Measurements from ENCODE around the gene ASB13. TPM values are rescaled to one million over a fixed set of nuclear protein-coding genes. Genes with fewer than 3 reads are reported as not detected.

The ASB13 gene, protein sequence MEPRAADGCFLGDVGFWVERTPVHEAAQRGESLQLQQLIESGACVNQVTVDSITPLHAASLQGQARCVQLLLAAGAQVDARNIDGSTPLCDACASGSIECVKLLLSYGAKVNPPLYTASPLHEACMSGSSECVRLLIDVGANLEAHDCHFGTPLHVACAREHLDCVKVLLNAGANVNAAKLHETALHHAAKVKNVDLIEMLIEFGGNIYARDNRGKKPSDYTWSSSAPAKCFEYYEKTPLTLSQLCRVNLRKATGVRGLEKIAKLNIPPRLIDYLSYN
- polyA plus RNA-seq (2012; ENCODE audit: insufficient read depth, insufficient read length, low read depth), result 22.8 TPM

GRCh38 chr10:5666008-5666840 is at the start of gene ASB13:
ASB13 (minus strand) TSS chr10:5666595; CDS start chr10:5666551, 44 bp downstream.
- no peak for TF ChIP-seq CTCF (IDR thresholded peaks at IDR 0.05; ENCODE audit: low read depth, low read length)
- DNase-seq, result peak; percentile 79

GRCh38 chr10:5711642-5712041 is 45.2 kb upstream of the ASB13 start:
- TF ChIP-seq CTCF (IDR thresholded peaks at IDR 0.05; ENCODE audit: low read depth, low read length), result no peak
- no peaks in the 10 kb centered on the region for H3K36me3 ChIP-seq
- H3K4me3 ChIP-seq (ENCODE audit: low read depth, low read length), result no peak overlapping the region
- DNase-seq, result no peak
- no peaks in the 10 kb centered on the region for H3K4me1 ChIP-seq
- no peaks in the 10 kb centered on the region for H3K27me3 ChIP-seq
- H3K9me3 ChIP-seq, result no peaks in the 10 kb centered on the region

More at GRCh38 chr10:5666008-5666840, at the start of gene ASB13:
- H3K27me3 ChIP-seq, result no peaks in the 10 kb centered on the region
- H3K36me3 ChIP-seq, result no peaks in the 10 kb centered on the region
- peak within 1 kb of the TSS; percentile 72 for H3K4me3 ChIP-seq (ENCODE audit: low read depth, low read length)
- H3K4me1 ChIP-seq, result no peaks in the 10 kb centered on the region
- no peaks in the 10 kb centered on the region for H3K9me3 ChIP-seq

GRCh38 chr10:5710859-5711258 is 44.5 kb upstream of the ASB13 start:
- no peak for DNase-seq
- H3K27me3 ChIP-seq, result no peaks in the 10 kb centered on the region
- no peak for TF ChIP-seq CTCF (IDR thresholded peaks at IDR 0.05; ENCODE audit: low read depth, low read length)
- no peaks in the 10 kb centered on the region for H3K4me1 ChIP-seq
- H3K9me3 ChIP-seq, result no peaks in the 10 kb centered on the region
- no peaks in the 10 kb centered on the region for H3K36me3 ChIP-seq
- no peak overlapping the region for H3K4me3 ChIP-seq (ENCODE audit: low read depth, low read length)

- TF ChIP-seq CTCF (IDR thresholded peaks at IDR 0.05; ENCODE audit: low read depth, low read length), result no peak
- H3K4me3 ChIP-seq (ENCODE audit: low read depth, low read length), result no peak overlapping the region
- H3K4me1 ChIP-seq, result no peaks in the 10 kb centered on the region
- H3K9me3 ChIP-seq, result no peaks in the 10 kb centered on the region
- DNase-seq, result no peak
- H3K36me3 ChIP-seq, result no peaks in the 10 kb centered on the region
- H3K27me3 ChIP-seq, result no peaks in the 10 kb centered on the region
Measured at GRCh38 chr10:5709865-5710264, 43.5 kb upstream of the ASB13 start.

GRCh38 chr10:5708356-5708755 is 42.0 kb upstream of the ASB13 start:
- Histone ChIP-seq H3K4me3 (ENCODE audit: low read depth, low read length) (no peak overlapping the region), H3K36me3 (no peaks in the 10 kb centered on the region), H3K4me1 (no peaks in the 10 kb centered on the region), H3K27me3 (no peaks in the 10 kb centered on the region), H3K9me3 (no peaks in the 10 kb centered on the region)
- no peak for TF ChIP-seq CTCF (IDR thresholded peaks at IDR 0.05; ENCODE audit: low read depth, low read length)
- no peak for DNase-seq

DNA sequence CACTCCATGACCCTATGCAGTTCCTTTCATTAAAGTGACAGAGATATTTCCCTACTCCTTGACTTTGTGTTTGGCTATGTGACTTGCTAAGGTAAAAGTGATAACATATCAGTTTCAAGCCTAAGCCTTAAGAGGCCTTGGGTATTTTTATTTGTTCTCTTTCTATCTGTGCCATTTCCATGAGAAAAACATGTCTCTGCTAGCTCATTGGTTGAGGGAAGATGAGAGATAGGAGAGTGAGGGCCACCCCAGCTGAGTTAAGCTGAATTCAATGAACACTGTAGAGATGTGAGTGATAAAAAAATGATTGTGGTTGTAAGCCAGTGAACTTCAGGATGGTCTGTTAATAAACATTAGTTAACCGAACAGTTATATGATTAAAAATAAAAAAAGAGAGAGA is 31.7 kb upstream of the ASB13 start:
- H3K4me1 ChIP-seq, result peaks cover 6% of the 10 kb centered on the region
- no peak for TF ChIP-seq CTCF (IDR thresholded peaks at IDR 0.05; ENCODE audit: low read depth, low read length)
- no peaks in the 10 kb centered on the region for H3K27me3 ChIP-seq
- no peak for DNase-seq
- no peaks in the 10 kb centered on the region for H3K9me3 ChIP-seq
- no peaks in the 10 kb centered on the region for H3K36me3 ChIP-seq
- no peak overlapping the region for H3K4me3 ChIP-seq (ENCODE audit: low read depth, low read length)

Data from BE2C (cell line).